ENCODE data around the gene ARHGAP36. TPM values are rescaled to one million over a fixed set of nuclear protein-coding genes. Genes with fewer than 3 reads are reported as not detected.

Gene ARHGAP36
- total RNA-seq, 1 experiment from 2014 or later = 0.52 TPM

GRCh38 chrX:131041667-131042066 is 16.5 kb upstream of the ARHGAP36 start:
- TF ChIP-seq HMGA2 (CRISPR knock-in tag; IDR thresholded peaks at IDR 0.05) = no peak
- TF ChIP-seq E2F1 (CRISPR knock-in tag; IDR thresholded peaks at IDR 0.05) = no peak
- TF ChIP-seq TEAD1 (CRISPR knock-in tag; IDR thresholded peaks at IDR 0.05) = no peak
- no peak for TF ChIP-seq CBFB (CRISPR knock-in tag; IDR thresholded peaks at IDR 0.05; ENCODE audit: low read depth)
- TF ChIP-seq RORB (CRISPR knock-in tag; IDR thresholded peaks at IDR 0.05) = no peak
- no peak for TF ChIP-seq NR2C2 (CRISPR knock-in tag; IDR thresholded peaks at IDR 0.05)
- no peak for TF ChIP-seq ZNF396 (CRISPR knock-in tag; IDR thresholded peaks at IDR 0.05; ENCODE audit: borderline replicate concordance)
- TF ChIP-seq ETV6 (CRISPR knock-in tag; IDR thresholded peaks at IDR 0.05) = no peak
- TF ChIP-seq AR (CRISPR knock-in tag; IDR thresholded peaks at IDR 0.05) = no peak
- TF ChIP-seq KAT7 (CRISPR knock-in tag; IDR thresholded peaks at IDR 0.05; ENCODE audit: borderline replicate concordance) = no peak
- TF ChIP-seq ATF6 (CRISPR knock-in tag; IDR thresholded peaks at IDR 0.05) = no peak
- no peak for TF ChIP-seq SP1 (CRISPR knock-in tag; conservative IDR thresholded peaks at IDR 0.05)
- TF ChIP-seq ESRRA (CRISPR knock-in tag; IDR thresholded peaks at IDR 0.05; ENCODE audit: borderline replicate concordance) = no peak
- TF ChIP-seq STAT6 (CRISPR knock-in tag; conservative IDR thresholded peaks at IDR 0.05; ENCODE audit: low read depth) = no peak
- no peak overlapping the region for H3K27ac Mint-ChIP-seq
- H3K27me3 Mint-ChIP-seq (ENCODE audit: low read depth) = peaks cover 14% of the 10 kb centered on the region
- no peaks in the 10 kb centered on the region for H3K9me3 Mint-ChIP-seq
- no peaks in the 10 kb centered on the region for H3K36me3 Mint-ChIP-seq
- H3K4me1 Mint-ChIP-seq = peaks cover 13% of the 10 kb centered on the region
- H3K4me3 Mint-ChIP-seq = no peak overlapping the region
- DNase-seq (ENCODE audit: low spot score) = no peak
- POLR2A ChIA-PET = no interaction called here
- ATAC-seq = no peak
- CTCF ChIA-PET = no interaction called here

GRCh38 chrX:131045726-131046125 is 12.4 kb upstream of the ARHGAP36 start:
- no peak overlapping the region for H3K27ac Mint-ChIP-seq
- POLR2A ChIA-PET = no interaction called here
- H3K9me3 Mint-ChIP-seq = no peaks in the 10 kb centered on the region
- no peak for DNase-seq (ENCODE audit: low spot score)
- H3K4me1 Mint-ChIP-seq = peaks cover 18% of the 10 kb centered on the region
- CTCF ChIA-PET = no interaction called here
- H3K36me3 Mint-ChIP-seq = no peaks in the 10 kb centered on the region
- no peak for ATAC-seq
- H3K27me3 Mint-ChIP-seq (ENCODE audit: low read depth) = peaks cover 13% of the 10 kb centered on the region
- no peak overlapping the region for H3K4me3 Mint-ChIP-seq
- TF ChIP-seq EMX1 (CRISPR knock-in tag; IDR thresholded peaks at IDR 0.05) = no peak
- no peak for TF ChIP-seq PRRX2 (CRISPR knock-in tag; IDR thresholded peaks at IDR 0.05)
- no peak for TF ChIP-seq ZNF416 (CRISPR knock-in tag; IDR thresholded peaks at IDR 0.05)
- no peak for TF ChIP-seq ESRRA (CRISPR knock-in tag; IDR thresholded peaks at IDR 0.05; ENCODE audit: borderline replicate concordance)
- TF ChIP-seq MYBL2 (CRISPR knock-in tag; IDR thresholded peaks at IDR 0.05) = no peak
- no peak for TF ChIP-seq ZSCAN18 (CRISPR knock-in tag; IDR thresholded peaks at IDR 0.05)
- TF ChIP-seq ZNF425 (CRISPR knock-in tag; conservative IDR thresholded peaks at IDR 0.05) = no peak
- TF ChIP-seq AFF4 (CRISPR knock-in tag; IDR thresholded peaks at IDR 0.05; ENCODE audit: borderline replicate concordance) = no peak
